Measurements from ENCODE around the gene MOB3A. TPM values are rescaled to one million over a fixed set of nuclear protein-coding genes. Genes with fewer than 3 reads are reported as not detected.

The MOB3A gene
- total and polyA plus RNA-seq, 9 of the 15 experiments (the other 6 are each of a cell fraction or from before 2014, with no cell fraction given): 1.1 to 24.1 (median 6.0) TPM

- TF ChIP-seq, protein P1, sequence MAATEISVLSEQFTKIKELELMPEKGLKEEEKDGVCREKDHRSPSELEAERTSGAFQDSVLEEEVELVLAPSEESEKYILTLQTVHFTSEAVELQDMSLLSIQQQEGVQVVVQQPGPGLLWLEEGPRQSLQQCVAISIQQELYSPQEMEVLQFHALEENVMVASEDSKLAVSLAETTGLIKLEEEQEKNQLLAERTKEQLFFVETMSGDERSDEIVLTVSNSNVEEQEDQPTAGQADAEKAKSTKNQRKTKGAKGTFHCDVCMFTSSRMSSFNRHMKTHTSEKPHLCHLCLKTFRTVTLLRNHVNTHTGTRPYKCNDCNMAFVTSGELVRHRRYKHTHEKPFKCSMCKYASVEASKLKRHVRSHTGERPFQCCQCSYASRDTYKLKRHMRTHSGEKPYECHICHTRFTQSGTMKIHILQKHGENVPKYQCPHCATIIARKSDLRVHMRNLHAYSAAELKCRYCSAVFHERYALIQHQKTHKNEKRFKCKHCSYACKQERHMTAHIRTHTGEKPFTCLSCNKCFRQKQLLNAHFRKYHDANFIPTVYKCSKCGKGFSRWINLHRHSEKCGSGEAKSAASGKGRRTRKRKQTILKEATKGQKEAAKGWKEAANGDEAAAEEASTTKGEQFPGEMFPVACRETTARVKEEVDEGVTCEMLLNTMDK (IDR thresholded peaks at IDR 0.05; ENCODE audit: borderline replicate concordance, insufficient read depth, low read depth, low read length, poor library complexity, severe bottlenecking): no peak
- TF ChIP-seq ZNF263 (CRISPR knock-in tag; IDR thresholded peaks at IDR 0.05; ENCODE audit: borderline replicate concordance) (peak; percentile 50; the same call in 1 of the 2 replicates), GTF2E2 (tag; IDR thresholded peaks at IDR 0.05) (0 out of 2 replicates have a peak, but pooled peaks have one; percentile 68), GATAD2A (IDR thresholded peaks at IDR 0.05) (no peak), RAD21 (CRISPR knock-in tag; conservative IDR thresholded peaks at IDR 0.05 in 1 of 2, IDR thresholded peaks at IDR 0.05 in 1 of 2) (peak; percentile 46 to 65), KDM5B (IDR thresholded peaks at IDR 0.05; ENCODE audit: insufficient replicate concordance, low read depth, low read length) (peak; percentile 76), POLR3G (IDR thresholded peaks at IDR 0.05; ENCODE audit: extremely low read depth, insufficient read length, insufficient replicate concordance) (no peak), CBX1 (IDR thresholded peaks at IDR 0.05; ENCODE audit: low read depth) (0 out of 2 replicates have a peak, but pooled peaks have one; percentile 18), PCBP1 (IDR thresholded peaks at IDR 0.05; ENCODE audit: low read depth, low read length, poor library complexity, severe bottlenecking) (peak; percentile 41), RBM22 (IDR thresholded peaks at IDR 0.05; ENCODE audit: low read depth, low read length, poor library complexity, severe bottlenecking) (peak; percentile 99), FOXM1 (IDR thresholded peaks at IDR 0.05; ENCODE audit: low read depth) (peak; percentile 41; the same call in 1 of the 2 replicates), FOXM1 (CRISPR knock-in tag; IDR thresholded peaks at IDR 0.05; ENCODE audit: low read depth) (no peak), CREB1 (IDR thresholded peaks at IDR 0.05) (no peak; the same call in none of the 2 replicates), CREB1 (CRISPR knock-in tag; IDR thresholded peaks at IDR 0.05) (peak; percentile 74; the same call in 1 of the 2 replicates), KHSRP (IDR thresholded peaks at IDR 0.05) (no peak)
- TF ChIP-seq, protein P2, sequence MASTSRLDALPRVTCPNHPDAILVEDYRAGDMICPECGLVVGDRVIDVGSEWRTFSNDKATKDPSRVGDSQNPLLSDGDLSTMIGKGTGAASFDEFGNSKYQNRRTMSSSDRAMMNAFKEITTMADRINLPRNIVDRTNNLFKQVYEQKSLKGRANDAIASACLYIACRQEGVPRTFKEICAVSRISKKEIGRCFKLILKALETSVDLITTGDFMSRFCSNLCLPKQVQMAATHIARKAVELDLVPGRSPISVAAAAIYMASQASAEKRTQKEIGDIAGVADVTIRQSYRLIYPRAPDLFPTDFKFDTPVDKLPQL (IDR thresholded peaks at IDR 0.05; ENCODE audit: extremely low read depth, insufficient read length): peak; percentile 31
- TF ChIP-seq, protein P3, sequence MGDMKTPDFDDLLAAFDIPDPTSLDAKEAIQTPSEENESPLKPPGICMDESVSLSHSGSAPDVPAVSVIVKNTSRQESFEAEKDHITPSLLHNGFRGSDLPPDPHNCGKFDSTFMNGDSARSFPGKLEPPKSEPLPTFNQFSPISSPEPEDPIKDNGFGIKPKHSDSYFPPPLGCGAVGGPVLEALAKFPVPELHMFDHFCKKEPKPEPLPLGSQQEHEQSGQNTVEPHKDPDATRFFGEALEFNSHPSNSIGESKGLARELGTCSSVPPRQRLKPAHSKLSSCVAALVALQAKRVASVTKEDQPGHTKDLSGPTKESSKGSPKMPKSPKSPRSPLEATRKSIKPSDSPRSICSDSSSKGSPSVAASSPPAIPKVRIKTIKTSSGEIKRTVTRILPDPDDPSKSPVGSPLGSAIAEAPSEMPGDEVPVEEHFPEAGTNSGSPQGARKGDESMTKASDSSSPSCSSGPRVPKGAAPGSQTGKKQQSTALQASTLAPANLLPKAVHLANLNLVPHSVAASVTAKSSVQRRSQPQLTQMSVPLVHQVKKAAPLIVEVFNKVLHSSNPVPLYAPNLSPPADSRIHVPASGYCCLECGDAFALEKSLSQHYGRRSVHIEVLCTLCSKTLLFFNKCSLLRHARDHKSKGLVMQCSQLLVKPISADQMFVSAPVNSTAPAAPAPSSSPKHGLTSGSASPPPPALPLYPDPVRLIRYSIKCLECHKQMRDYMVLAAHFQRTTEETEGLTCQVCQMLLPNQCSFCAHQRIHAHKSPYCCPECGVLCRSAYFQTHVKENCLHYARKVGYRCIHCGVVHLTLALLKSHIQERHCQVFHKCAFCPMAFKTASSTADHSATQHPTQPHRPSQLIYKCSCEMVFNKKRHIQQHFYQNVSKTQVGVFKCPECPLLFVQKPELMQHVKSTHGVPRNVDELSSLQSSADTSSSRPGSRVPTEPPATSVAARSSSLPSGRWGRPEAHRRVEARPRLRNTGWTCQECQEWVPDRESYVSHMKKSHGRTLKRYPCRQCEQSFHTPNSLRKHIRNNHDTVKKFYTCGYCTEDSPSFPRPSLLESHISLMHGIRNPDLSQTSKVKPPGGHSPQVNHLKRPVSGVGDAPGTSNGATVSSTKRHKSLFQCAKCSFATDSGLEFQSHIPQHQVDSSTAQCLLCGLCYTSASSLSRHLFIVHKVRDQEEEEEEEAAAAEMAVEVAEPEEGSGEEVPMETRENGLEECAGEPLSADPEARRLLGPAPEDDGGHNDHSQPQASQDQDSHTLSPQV (IDR thresholded peaks at IDR 0.05): 0 out of 2 replicates have a peak, but pooled peaks have one; percentile 25
- TF ChIP-seq, protein P4, sequence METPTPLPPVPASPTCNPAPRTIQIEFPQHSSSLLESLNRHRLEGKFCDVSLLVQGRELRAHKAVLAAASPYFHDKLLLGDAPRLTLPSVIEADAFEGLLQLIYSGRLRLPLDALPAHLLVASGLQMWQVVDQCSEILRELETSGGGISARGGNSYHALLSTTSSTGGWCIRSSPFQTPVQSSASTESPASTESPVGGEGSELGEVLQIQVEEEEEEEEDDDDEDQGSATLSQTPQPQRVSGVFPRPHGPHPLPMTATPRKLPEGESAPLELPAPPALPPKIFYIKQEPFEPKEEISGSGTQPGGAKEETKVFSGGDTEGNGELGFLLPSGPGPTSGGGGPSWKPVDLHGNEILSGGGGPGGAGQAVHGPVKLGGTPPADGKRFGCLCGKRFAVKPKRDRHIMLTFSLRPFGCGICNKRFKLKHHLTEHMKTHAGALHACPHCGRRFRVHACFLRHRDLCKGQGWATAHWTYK (CRISPR knock-in tag; IDR thresholded peaks at IDR 0.05): 0 out of 2 replicates have a peak, but pooled peaks have one; percentile 30
Observed at GRCh38 chr19:2061495-2062388, 34.4 kb downstream of the MOB3A start (continued).

Measured in K562 (cell line).